HCT116 (cell line): ENCODE results near the gene TBKBP1. TPM values are rescaled to one million over a fixed set of nuclear protein-coding genes. Genes with fewer than 3 reads are reported as not detected.

ENCODE experiments used
- ATAC-seq: fragments of 200-7000 bp; cut with Tn5 transposase; 2 replicates; pipeline ENCODE4 v1.9.1; 2020; ENCODE audit warnings: mild to moderate bottlenecking, moderate library complexity
- BruUV-seq: library from RNA; stranded (reverse); fragments of 400-500 nt; replicated peaks from 2 replicates; lab custom pipeline; 2021; lab: Mats Ljungman, UMichigan
- CTCF ChIA-PET: fragments of 300-600 bp; sonication (Branson Sonifier 250); formaldehyde crosslinking; loops from one replicate; lab custom pipeline; 2021; ENCODE audit warnings: antibody characterized with exemption; lab: Charles Lee
- POLR2A ChIA-PET: fragments of 300-600, 350-600 bp; sonication (Branson Sonifier 250); formaldehyde crosslinking; loops from one replicate; lab custom pipeline; 2021; ENCODE audit warnings: antibody characterized with exemption; lab: Charles Lee
- RAD21 ChIA-PET, 2 experiments: fragments of 300-600 bp; sonication (Branson Sonifier 250); formaldehyde crosslinking; loops; one replicate each; lab custom pipeline; 2023; ENCODE audit warnings: low total read pairs in 2 of 2; ENCODE audit not compliant: uncharacterized antibody in 2 of 2, unreplicated experiment in 2 of 2, low non-redundant PET in 1 of 2; lab: Charles Lee
- DNase-seq: peaks from one replicate; pipeline ENCODE4 v3.0.0-alpha.2; 2010; ENCODE audit warnings: low read depth, low spot score
- H2AFZ ChIP-seq: fragments of 200-600 bp; shearing (Covaris generic), sonication (generic); 2 replicates; pipeline ENCODE4 v1.6.1; 2017; ENCODE audit warnings: low read depth, mixed run types, mixed read lengths, antibody characterized with exemption, low read length; ENCODE audit not compliant: poor library complexity, severe bottlenecking
- H3K27ac ChIP-seq: 2 replicates; pipeline ENCODE4 v1.5.1; 2012; ENCODE audit warnings: low read depth, low read length
- H3K27me3 ChIP-seq: fragments of 200-600 bp; sonication (generic); 2 replicates; pipeline ENCODE4 v1.6.1; 2016; ENCODE audit warnings: mixed run types, low read length, mixed read lengths; ENCODE audit not compliant: insufficient read depth
- H3K36me3 ChIP-seq, 2 experiments: fragments of 200-500 bp in 1 of 2; fragments of 200-600 bp in 1 of 2; sonication (Bioruptor generic) in 1 of 2; sonication (generic) in 1 of 2; 2 replicates each; pipeline versions ENCODE4 v1.5.1 to v1.6.1; 2014 to 2016; ENCODE audit warnings: low read length in 2 of 2, inconsistent platforms in 1 of 2, mixed read lengths in 1 of 2, mixed run types in 1 of 2; ENCODE audit not compliant: insufficient read depth in 2 of 2, control insufficient read depth in 1 of 2
- H3K4me1 ChIP-seq, 2 experiments: fragments of 200-600 bp in 1 of 2; sonication (generic) in 1 of 2; 2 replicates each; pipeline versions ENCODE4 v1.5.1 to v1.6.1; 2012 to 2017; ENCODE audit warnings: low read length in 2 of 2, inconsistent platforms in 1 of 2, mild to moderate bottlenecking in 1 of 2, mixed read lengths in 1 of 2, mixed run types in 1 of 2, moderate library complexity in 1 of 2; ENCODE audit not compliant: insufficient read depth in 2 of 2, control insufficient read depth in 1 of 2
- H3K4me2 ChIP-seq: fragments of 200-600 bp; sonication (generic); 2 replicates; pipeline ENCODE4 v1.6.1; 2017; ENCODE audit warnings: mixed run types, low read length, mixed read lengths
- H3K4me3 ChIP-seq, 2 experiments: fragments of 200-600 bp in 1 of 2; sonication (generic) in 1 of 2; replicated peaks in 1 of 2; 2 replicates each; pipeline ENCODE4 v1.5.1; 2011 to 2016; ENCODE audit warnings: low read length in 2 of 2, control low read depth in 1 of 2, low read depth in 1 of 2, mild to moderate bottlenecking in 1 of 2, mixed read lengths in 1 of 2, mixed run types in 1 of 2
- H3K79me2 ChIP-seq: fragments of 200-600 bp; sonication (generic); 2 replicates; pipeline ENCODE4 v1.6.1; 2017; ENCODE audit warnings: mild to moderate bottlenecking, mixed run types, low read length, moderate library complexity, mixed read lengths; ENCODE audit not compliant: insufficient read depth
- H3K9ac ChIP-seq: fragments of 200-600 bp; sonication (generic); 2 replicates; pipeline ENCODE4 v1.6.1; 2016; ENCODE audit warnings: low read length, mixed read lengths
- H3K9me2 ChIP-seq: fragments of 200-600 bp; sonication (generic), shearing (Covaris generic); 2 replicates; pipeline ENCODE4 v1.6.1; 2017; ENCODE audit warnings: mixed run types, mild to moderate bottlenecking, moderate library complexity; ENCODE audit not compliant: insufficient read depth
- H3K9me3 ChIP-seq, 2 experiments: fragments of 200-500 bp in 1 of 2; fragments of 200-600 bp in 1 of 2; sonication (Bioruptor generic) in 1 of 2; sonication (generic) in 1 of 2; 2 replicates each; pipeline ENCODE4 v1.6.1; 2014 to 2017; ENCODE audit warnings: low read length in 2 of 2, mixed read lengths in 2 of 2, inconsistent platforms in 1 of 2, low read depth in 1 of 2, mild to moderate bottlenecking in 1 of 2, mixed run types in 1 of 2, moderate library complexity in 1 of 2; ENCODE audit not compliant: control insufficient read depth in 1 of 2, insufficient read depth in 1 of 2
- H4K20me1 ChIP-seq: fragments of 200-600 bp; sonication (generic), shearing (Covaris generic); 2 replicates; pipeline ENCODE4 v1.6.1; 2017; ENCODE audit warnings: mixed run types, mild to moderate bottlenecking, moderate library complexity; ENCODE audit not compliant: insufficient read depth
- CTCF ChIP-seq, 3 experiments: fragments of 200-600 bp in 1 of 3; sonication (generic) in 1 of 3; IDR thresholded peaks in 2 of 3; conservative IDR thresholded peaks in 1 of 3; 2 replicates each; pipeline ENCODE4 v1.5.1; 2012 to 2017; ENCODE audit warnings: low read depth in 2 of 3, low read length in 2 of 3, antibody characterized with exemption in 1 of 3, borderline replicate concordance in 1 of 3, control low read depth in 1 of 3, mild to moderate bottlenecking in 1 of 3, mixed read lengths in 1 of 3, mixed run types in 1 of 3, moderate library complexity in 1 of 3; ENCODE audit not compliant: insufficient read depth in 1 of 3
- ELF1 ChIP-seq: IDR thresholded peaks from 2 replicates; pipeline ENCODE4 v1.6.1; 2012; ENCODE audit warnings: low read depth, borderline replicate concordance
- EZH2 ChIP-seq: fragments of 200-600 bp; sonication (generic); IDR thresholded peaks from 2 replicates; pipeline ENCODE4 v1.6.1; 2017; ENCODE audit warnings: antibody characterized with exemption, mixed run types
- EZH2phosphoT487 ChIP-seq: fragments of 200-600 bp; IDR thresholded peaks from 2 replicates; pipeline ENCODE4 v1.6.1; 2018; ENCODE audit warnings: antibody characterized with exemption, borderline replicate concordance
- FOSL1 ChIP-seq: IDR thresholded peaks from 2 replicates; pipeline ENCODE4 v1.6.1; 2012; ENCODE audit warnings: low read depth
- JUND ChIP-seq: IDR thresholded peaks from 2 replicates; pipeline ENCODE4 v1.6.1; 2012
- MAX ChIP-seq: IDR thresholded peaks from 2 replicates; pipeline ENCODE4 v1.6.1; 2012
- POLR2A ChIP-seq: IDR thresholded peaks from 2 replicates; pipeline ENCODE4 v1.7.0; 2011; ENCODE audit warnings: borderline replicate concordance; ENCODE audit not compliant: insufficient read depth, insufficient read length; ENCODE audit errors: extremely low read depth
- POLR2AphosphoS5 ChIP-seq: IDR thresholded peaks from 2 replicates; pipeline ENCODE4 v1.6.1; 2011; ENCODE audit warnings: mild to moderate bottlenecking, low read depth, low read length, moderate library complexity
- RAD21 ChIP-seq: IDR thresholded peaks from 2 replicates; pipeline ENCODE4 v1.6.1; 2012; ENCODE audit warnings: low read depth, mild to moderate bottlenecking
- SIN3A ChIP-seq: IDR thresholded peaks from 2 replicates; pipeline ENCODE4 v1.6.1; 2012; ENCODE audit warnings: low read depth
- SP1 ChIP-seq: IDR thresholded peaks from 2 replicates; pipeline ENCODE4 v1.6.1; 2012; ENCODE audit warnings: low read depth
- TCF7L2 ChIP-seq: IDR thresholded peaks from 2 replicates; pipeline ENCODE4 v1.7.0; 2011; ENCODE audit warnings: borderline replicate concordance, inconsistent platforms; ENCODE audit not compliant: insufficient read depth, insufficient read length; ENCODE audit errors: extremely low read depth
- ZBTB33 ChIP-seq: IDR thresholded peaks from 2 replicates; pipeline ENCODE4 v1.6.1; 2011; ENCODE audit warnings: mild to moderate bottlenecking, low read length, moderate library complexity; ENCODE audit not compliant: insufficient replicate concordance; ENCODE audit errors: extremely low read depth
- ZFX ChIP-seq: fragments of 450-650 bp; IDR thresholded peaks from 2 replicates; pipeline ENCODE4 v1.6.1; 2017
- ZNF274 ChIP-seq: fragments of 200-500 bp; sonication (Bioruptor generic); IDR thresholded peaks from 2 replicates; pipeline ENCODE4 v1.6.1; 2014; ENCODE audit warnings: mild to moderate bottlenecking, low read depth, low read length, inconsistent platforms
- intact Hi-C: fragments of 100-400 bp; cut with micrococcal nuclease; formaldehyde crosslinking; loops from 2 replicates; pipeline ENCODE4 v1.10.0; 2022
- total RNA-seq: library from RNA; stranded (reverse); gene quantifications from one replicate; pipeline ENCODE4 v1.2.1, GENCODE V29; 2021; ENCODE audit not compliant: unreplicated experiment
- TF ChIP-seq, protein P1 (sequence below): IDR thresholded peaks from 2 replicates; pipeline ENCODE4 v1.6.1; 2012

Gene TBKBP1
- total RNA-seq, 1 experiment from 2014 or later: 12.4 TPM

DNA sequence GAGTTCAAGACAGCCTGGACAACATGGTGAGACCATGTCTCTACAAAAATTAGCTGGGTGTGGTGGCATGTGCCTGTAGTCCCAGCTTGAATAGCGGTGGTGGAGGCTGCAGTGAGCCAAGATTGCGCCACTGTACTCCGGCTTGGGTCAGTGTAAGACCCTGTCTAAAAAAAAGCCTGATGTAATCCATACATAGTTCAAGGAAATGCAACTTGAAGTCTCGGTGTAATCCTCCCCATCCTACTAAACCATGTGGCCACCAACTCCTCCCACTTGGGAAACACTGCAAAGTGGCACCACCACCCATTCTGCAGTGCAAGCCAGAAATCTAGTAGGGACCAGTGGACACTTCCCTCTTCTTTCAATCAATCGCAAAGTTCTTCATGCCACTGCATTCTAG, 49.6 kb upstream of the TBKBP1 start:
- CTCF ChIA-PET: interaction anchor here (0.9 kb wide), 1 partner anchor 26 kb away, joined by 3 read pairs; no protein-coding TSS in a partner anchor
- H4K20me1 ChIP-seq: no peaks in the 10 kb centered on the region
- peaks cover 6 to 12% of the 10 kb centered on the region in 2 experiments; a peak in 3 of 4 replicates for H3K4me1 ChIP-seq
- BruUV-seq: no TSS peak
- H3K36me3 ChIP-seq: no peaks in the 10 kb centered on the region
- no peak for TF ChIP-seq POLR2A
- TF ChIP-seq, protein P1, sequence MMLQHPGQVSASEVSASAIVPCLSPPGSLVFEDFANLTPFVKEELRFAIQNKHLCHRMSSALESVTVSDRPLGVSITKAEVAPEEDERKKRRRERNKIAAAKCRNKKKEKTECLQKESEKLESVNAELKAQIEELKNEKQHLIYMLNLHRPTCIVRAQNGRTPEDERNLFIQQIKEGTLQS: no peak
- TF ChIP-seq SP1: no peak
- TF ChIP-seq EZH2: no peak
- TF ChIP-seq ELF1: no peak
- no peak for TF ChIP-seq ZNF274
- TF ChIP-seq FOSL1: no peak
- no peak for TF ChIP-seq POLR2AphosphoS5
- TF ChIP-seq MAX: no peak
- no peak for TF ChIP-seq ZBTB33
- no peak for TF ChIP-seq EZH2phosphoT487
- no peak for TF ChIP-seq RAD21
- TF ChIP-seq JUND: no peak
- TF ChIP-seq TCF7L2: no peak
- no peak for TF ChIP-seq CTCF (IDR thresholded peaks at IDR 0.05 in 2 of 3, conservative IDR thresholded peaks at IDR 0.05 in 1 of 3; ENCODE audit: borderline replicate concordance in 1 of 3, insufficient read depth in 1 of 3, low read depth in 2 of 3, low read length in 2 of 3)
- no peak for TF ChIP-seq ZFX
- TF ChIP-seq SIN3A: no peak
- TF ChIP-seq, all 23 proteins: peak for 0
- Histone ChIP-seq H3K9ac (no peak overlapping the region), H3K9me3 (no peaks in the 10 kb centered on the region), H3K27ac (no peak overlapping the region), H3K79me2 (peaks cover 10% of the 10 kb centered on the region), H3K9me2 (no peaks in the 10 kb centered on the region), H3K4me3 (no peak overlapping the region), H3K4me2 (no peak overlapping the region), H2AFZ (no peak overlapping the region), H3K27me3 (no peaks in the 10 kb centered on the region)
- DNase-seq (no peak), ATAC-seq (no peak)
- ChIA-PET POLR2A (interaction anchor here (1.0 kb wide), 1 partner anchor 10 kb away, joined by 4 read pairs; no protein-coding TSS in a partner anchor), RAD21 (no interaction called here)
- intact Hi-C loops: no loop called here
